Spinal cord (tissue), 10 donors: ENCODE results near the gene EYA2. TPM values are rescaled to one million over a fixed set of nuclear protein-coding genes. Genes with fewer than 3 reads are reported as not detected.

ENCODE experiments used
- DNase-seq, 6 donors: peaks; one replicate each; pipeline versions ENCODE4 v3.0.0 to v3.0.0-alpha.2; 2013 to 2015; ENCODE audit warnings: low spot score in 6 of 6, low read depth in 4 of 6
- H3K27ac ChIP-seq: one replicate; pipeline ENCODE4 v1.5.1; 2013; ENCODE audit warnings: low read depth, low read length, control low read depth
- H3K27me3 ChIP-seq: one replicate; pipeline ENCODE4 v1.6.1; 2013; ENCODE audit warnings: low read length; ENCODE audit not compliant: control insufficient read depth, insufficient read depth
- H3K36me3 ChIP-seq: one replicate; pipeline ENCODE4 v1.6.1; 2013; ENCODE audit warnings: low read length; ENCODE audit not compliant: control insufficient read depth, insufficient read depth
- H3K4me1 ChIP-seq: one replicate; pipeline ENCODE4 v1.6.1; 2013; ENCODE audit warnings: low read length; ENCODE audit not compliant: control insufficient read depth, insufficient read depth
- H3K4me3 ChIP-seq: one replicate; pipeline ENCODE4 v1.5.1; 2013; ENCODE audit warnings: low read depth, low read length, control low read depth
- H3K9me3 ChIP-seq: one replicate; pipeline ENCODE4 v1.6.1; 2013; ENCODE audit warnings: low read length; ENCODE audit not compliant: control insufficient read depth, insufficient read depth
- WGBS: methylation state at CpG from one replicate; pipeline ENCODE4 v1.1.5; 2013; ENCODE audit warnings: missing lambda C conversion rate; ENCODE audit not compliant: insufficient coverage; 5-methylcytosine and 5-hydroxymethylcytosine counted together
- long read RNA-seq, 4 donors: transcript quantifications; one replicate each; lab custom pipeline, GENCODE V29; 2026
- polyA plus RNA-seq, 2 donors: library from polyadenylated mRNA; unstranded; fragments of 120-200 nt; gene quantifications; one replicate each; pipeline ENCODE4 v1.2.1, GENCODE V29; 2013; ENCODE audit not compliant: insufficient read length in 2 of 2
- total RNA-seq, 2 donors: library from RNA; depleted of rRNA in 1 of 2; stranded (reverse); fragments of 120-200 nt in 1 of 2; fragments of >200 nt in 1 of 2; gene quantifications; one replicate each; pipeline versions ENCODE4 v1.2.3 to v1.2.4, GENCODE V29; 2013 to 2014
- donor health status: healthy.

The EYA2 gene, protein sequence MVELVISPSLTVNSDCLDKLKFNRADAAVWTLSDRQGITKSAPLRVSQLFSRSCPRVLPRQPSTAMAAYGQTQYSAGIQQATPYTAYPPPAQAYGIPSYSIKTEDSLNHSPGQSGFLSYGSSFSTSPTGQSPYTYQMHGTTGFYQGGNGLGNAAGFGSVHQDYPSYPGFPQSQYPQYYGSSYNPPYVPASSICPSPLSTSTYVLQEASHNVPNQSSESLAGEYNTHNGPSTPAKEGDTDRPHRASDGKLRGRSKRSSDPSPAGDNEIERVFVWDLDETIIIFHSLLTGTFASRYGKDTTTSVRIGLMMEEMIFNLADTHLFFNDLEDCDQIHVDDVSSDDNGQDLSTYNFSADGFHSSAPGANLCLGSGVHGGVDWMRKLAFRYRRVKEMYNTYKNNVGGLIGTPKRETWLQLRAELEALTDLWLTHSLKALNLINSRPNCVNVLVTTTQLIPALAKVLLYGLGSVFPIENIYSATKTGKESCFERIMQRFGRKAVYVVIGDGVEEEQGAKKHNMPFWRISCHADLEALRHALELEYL
- total RNA-seq (10 to 100 TPM; 10.7 to 28.2 TPM), polyA plus RNA-seq (10 to 100 TPM; 21.8 to 32.7 TPM)
- long read RNA-seq, donor 1, partial matches to known transcripts = 0 of 2 reads
- long read RNA-seq, donor 1, other reads (novel, unspliced or antisense) = 0 of 2 reads
- long read RNA-seq, donor 2, partial matches to known transcripts = 0 of 1 reads
- long read RNA-seq, donor 2, other reads (novel, unspliced or antisense) = 0 of 1 reads
- long read RNA-seq, donor 3 = 0 reads
- long read RNA-seq, donor 4 = 0 reads

DNA sequence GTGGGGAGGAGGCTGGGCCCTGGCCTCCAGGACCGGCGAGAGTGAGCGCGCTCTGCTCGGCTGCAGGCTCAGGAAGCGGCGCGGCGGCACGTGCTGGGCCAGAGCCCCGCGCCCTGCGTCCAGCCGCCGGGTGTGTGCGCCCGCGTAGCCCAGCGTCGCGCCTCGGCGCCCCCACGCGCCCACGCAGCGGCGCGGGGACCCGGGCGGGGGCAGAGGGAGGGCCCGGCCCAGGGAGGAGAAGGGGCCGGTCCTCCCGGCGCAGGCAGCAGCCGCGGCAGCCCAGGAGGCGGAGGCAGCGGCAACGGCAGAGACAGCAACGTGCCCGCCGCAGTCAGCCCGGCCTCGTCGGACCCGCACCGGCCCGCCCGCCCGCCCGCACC lies at the start of gene EYA2:
Gene EYA2 (plus strand): TSS at position 265 of the 380 bp plus-strand sequence. CDS start 95,168 bp downstream, outside the sequence.
- under 1% methylated on average over 51 of the region's 52 CpGs for WGBS
- peak within 1 kb of the TSS; percentile 71 for H3K4me3 ChIP-seq
- DNase-seq = peak in 2 of 6 donors; percentile 51 to 52

DNA sequence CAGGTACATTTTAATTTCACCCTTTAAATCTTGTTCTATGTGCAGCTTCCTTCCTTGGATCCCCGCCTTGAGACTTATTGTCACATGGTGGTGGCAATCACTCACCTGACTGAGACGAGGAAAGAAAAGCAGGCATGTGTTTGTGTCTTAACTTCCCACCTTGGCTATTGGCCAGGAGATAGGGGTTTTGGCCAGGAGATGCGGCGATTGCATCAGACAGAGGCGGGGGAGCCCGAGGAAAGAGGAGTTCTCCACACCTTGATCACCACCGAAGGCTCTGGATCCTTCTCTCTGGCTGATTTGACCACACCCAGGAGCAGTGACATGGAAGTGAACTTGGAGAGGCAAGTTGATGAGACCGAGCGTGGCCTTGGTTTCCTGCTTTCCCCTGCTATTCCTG lies 49.7 kb upstream of the EYA2 start:
- no peak overlapping the region for H3K4me3 ChIP-seq
- H3K9me3 ChIP-seq = no peaks in the 10 kb centered on the region
- H3K4me1 ChIP-seq = no peaks in the 10 kb centered on the region
- H3K27ac ChIP-seq = no peak overlapping the region
- H3K36me3 ChIP-seq = no peaks in the 10 kb centered on the region
- H3K27me3 ChIP-seq = no peaks in the 10 kb centered on the region
- 83% methylated on average over 8 of the region's 9 CpGs for WGBS
- DNase-seq = no peak

More for the DNA sequence above, at the start of gene EYA2:
- Histone ChIP-seq H3K27ac (peak within 1 kb of the TSS; percentile 31), H3K36me3 (no peaks in the 10 kb centered on the region), H3K27me3 (peaks cover 28% of the 10 kb centered on the region), H3K9me3 (peaks cover 2% of the 10 kb centered on the region), H3K4me1 (peaks cover 10% of the 10 kb centered on the region)

DNA sequence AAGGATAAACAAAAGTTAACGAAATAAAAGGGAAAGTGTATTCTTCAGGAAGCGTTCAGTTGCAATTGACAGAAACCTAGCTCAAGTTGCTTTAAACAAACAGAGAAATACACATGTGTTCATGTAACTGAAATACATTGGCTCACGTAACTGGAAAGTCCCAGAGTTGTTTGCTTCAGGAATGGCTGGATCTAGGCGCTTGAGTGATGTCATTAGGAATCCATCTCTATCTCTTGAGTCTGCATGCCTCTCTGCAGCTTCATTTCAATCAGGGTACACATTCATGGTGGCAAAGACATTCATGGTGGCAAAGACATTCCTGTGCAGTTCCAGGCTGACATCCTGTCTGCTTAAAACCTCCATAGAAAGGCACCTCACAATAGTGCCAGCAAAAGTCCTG lies 45.4 kb upstream of the EYA2 start:
- no peak overlapping the region for H3K4me3 ChIP-seq
- no peaks in the 10 kb centered on the region for H3K4me1 ChIP-seq
- no peak overlapping the region for H3K27ac ChIP-seq
- H3K36me3 ChIP-seq = no peaks in the 10 kb centered on the region
- WGBS = 100% methylated on average over 3 of the region's 4 CpGs
- no peaks in the 10 kb centered on the region for H3K9me3 ChIP-seq
- DNase-seq = no peak
- H3K27me3 ChIP-seq = no peaks in the 10 kb centered on the region

DNA sequence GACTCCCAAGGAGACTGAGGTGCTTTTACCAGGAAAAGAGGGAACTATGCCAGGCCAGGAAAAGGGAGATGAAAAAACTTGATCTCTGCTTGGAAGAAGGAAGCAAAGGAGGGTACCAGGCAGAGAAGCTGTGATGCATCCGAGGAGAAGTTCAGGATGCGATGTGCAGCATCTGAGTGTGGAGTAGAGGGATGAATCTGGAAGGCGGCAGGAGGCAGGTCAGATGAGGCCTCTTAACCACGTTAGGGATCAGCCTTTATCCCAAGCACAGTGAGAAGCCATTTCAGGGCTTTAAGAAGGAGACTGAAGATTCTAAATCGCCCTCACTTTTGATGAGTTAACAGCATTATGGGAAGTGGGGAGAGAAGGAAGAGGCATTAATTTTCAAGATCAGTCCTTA lies 44.9 kb upstream of the EYA2 start:
- WGBS = 50% methylated on average over 5 of the region's 5 CpGs
- H3K27ac ChIP-seq = no peak overlapping the region
- H3K9me3 ChIP-seq = no peaks in the 10 kb centered on the region
- H3K27me3 ChIP-seq = no peaks in the 10 kb centered on the region
- no peak for DNase-seq
- H3K4me3 ChIP-seq = no peak overlapping the region
- H3K36me3 ChIP-seq = no peaks in the 10 kb centered on the region
- no peaks in the 10 kb centered on the region for H3K4me1 ChIP-seq

DNA sequence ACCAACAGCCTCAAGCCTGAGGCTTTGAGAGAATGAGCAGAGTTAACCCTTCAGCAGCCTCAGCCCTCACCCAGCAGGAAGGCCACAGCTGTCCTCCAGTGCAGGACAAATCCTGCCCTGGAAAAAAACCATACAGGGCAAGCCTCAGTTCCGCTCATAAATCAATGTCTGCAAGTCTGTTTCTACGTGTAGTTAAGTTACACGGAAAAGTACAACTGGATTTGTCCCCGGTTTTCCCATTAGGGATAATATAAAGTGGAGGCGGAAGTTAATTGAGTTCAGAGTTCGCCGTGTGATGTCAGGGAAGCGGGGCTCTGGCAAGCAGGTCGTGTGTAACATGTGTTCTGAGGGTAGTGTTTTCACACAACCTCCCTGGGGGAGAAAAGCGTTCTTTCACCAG lies 44.2 kb upstream of the EYA2 start:
- no peaks in the 10 kb centered on the region for H3K9me3 ChIP-seq
- H3K36me3 ChIP-seq = no peaks in the 10 kb centered on the region
- DNase-seq = peak in 1 of 6 donors; percentile 15
- 24% methylated on average over 9 of the region's 10 CpGs for WGBS
- no peaks in the 10 kb centered on the region for H3K27me3 ChIP-seq
- H3K27ac ChIP-seq = no peak overlapping the region
- H3K4me3 ChIP-seq = no peak overlapping the region
- H3K4me1 ChIP-seq = no peaks in the 10 kb centered on the region

DNA sequence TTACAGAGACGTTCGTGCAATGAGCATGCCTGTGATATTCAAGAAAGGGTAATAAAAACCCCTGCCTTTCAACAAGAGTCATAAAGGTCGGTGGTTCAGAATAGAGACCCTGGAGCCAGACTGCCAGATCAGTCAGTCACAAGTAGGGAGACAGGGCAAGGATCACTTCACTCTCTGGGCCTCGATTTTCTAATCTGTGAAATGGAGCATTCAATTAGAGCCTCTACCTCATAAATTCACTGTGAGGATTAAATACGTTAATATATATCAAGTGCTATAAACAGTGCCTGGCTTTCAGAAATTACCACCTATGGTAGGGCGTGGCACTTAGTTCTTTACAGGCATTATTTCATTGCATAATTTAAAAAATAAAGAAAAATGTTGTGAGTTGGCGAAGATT lies 43.7 kb upstream of the EYA2 start:
- Histone ChIP-seq H3K27ac (no peak overlapping the region), H3K9me3 (no peaks in the 10 kb centered on the region), H3K36me3 (no peaks in the 10 kb centered on the region), H3K27me3 (no peaks in the 10 kb centered on the region), H3K4me3 (no peak overlapping the region), H3K4me1 (no peaks in the 10 kb centered on the region)
- no peak for DNase-seq
- 40% methylated on average over 1 of the region's 7 CpGs for WGBS

DNA sequence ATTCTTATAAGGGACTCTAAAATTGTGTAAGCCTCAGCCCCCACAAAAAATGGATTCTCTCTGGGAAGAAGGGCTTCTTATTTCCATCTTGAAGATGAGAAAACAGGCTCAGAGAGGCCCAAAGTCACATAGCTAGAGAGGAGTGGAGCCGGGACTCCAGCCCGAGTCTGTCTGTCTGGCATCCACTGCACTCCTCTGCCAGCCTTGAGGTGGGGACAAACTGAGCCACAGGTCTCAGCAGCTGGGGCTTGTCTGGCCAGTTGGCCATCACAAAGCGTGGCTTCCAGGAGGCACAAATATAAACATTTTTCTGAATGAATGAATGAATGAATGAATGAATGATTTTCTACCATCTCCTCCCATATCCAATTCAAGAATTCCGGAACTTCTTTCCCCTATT lies 42.9 kb upstream of the EYA2 start:
- DNase-seq = no peak
- H3K4me3 ChIP-seq = no peak overlapping the region
- no peaks in the 10 kb centered on the region for H3K27me3 ChIP-seq
- H3K9me3 ChIP-seq = no peaks in the 10 kb centered on the region
- no peaks in the 10 kb centered on the region for H3K36me3 ChIP-seq
- no peaks in the 10 kb centered on the region for H3K4me1 ChIP-seq
- H3K27ac ChIP-seq = no peak overlapping the region
- 94% methylated on average over 2 of the region's 4 CpGs for WGBS

GRCh38 chr20:46852313-46852712 lies 42.3 kb upstream of the EYA2 start:
- H3K27me3 ChIP-seq = no peaks in the 10 kb centered on the region
- no peak for DNase-seq
- H3K9me3 ChIP-seq = no peaks in the 10 kb centered on the region
- H3K27ac ChIP-seq = no peak overlapping the region
- no peaks in the 10 kb centered on the region for H3K4me1 ChIP-seq
- H3K36me3 ChIP-seq = no peaks in the 10 kb centered on the region
- H3K4me3 ChIP-seq = no peak overlapping the region
- WGBS = 100% methylated on average over 2 of the region's 4 CpGs

- no peak for DNase-seq
- 98% methylated on average over 8 of the region's 10 CpGs for WGBS
- H3K27me3 ChIP-seq = no peaks in the 10 kb centered on the region
- no peak overlapping the region for H3K27ac ChIP-seq
- H3K4me3 ChIP-seq = no peak overlapping the region
- H3K36me3 ChIP-seq = no peaks in the 10 kb centered on the region
- H3K9me3 ChIP-seq = no peaks in the 10 kb centered on the region
- H3K4me1 ChIP-seq = no peaks in the 10 kb centered on the region
Observed at GRCh38 chr20:46853926-46854325, 40.7 kb upstream of the EYA2 start.
